NT2/D1 (cell line): Measurements from ENCODE around the gene MAFF.
A peak's percentile ranks its signal among the peaks of the same experiment; 100 is the strongest.

Experiments
- DNase-seq: peaks from one replicate; pipeline ENCODE4 v3.0.0-alpha.2; 2011; ENCODE audit warnings: low read depth, low spot score
- H3K27me3 ChIP-seq: 2 replicates; pipeline ENCODE4 v1.6.0; 2011; ENCODE audit warnings: mild to moderate bottlenecking; ENCODE audit not compliant: insufficient read length, insufficient read depth
- H3K36me3 ChIP-seq: 2 replicates; pipeline ENCODE4 v1.6.1; 2011; ENCODE audit warnings: mild to moderate bottlenecking, low read length, mixed read lengths; ENCODE audit not compliant: insufficient read depth, insufficient read length
- H3K4me1 ChIP-seq: 2 replicates; pipeline ENCODE4 v1.5.1; 2011; ENCODE audit not compliant: insufficient read depth, insufficient read length
- H3K4me3 ChIP-seq: 2 replicates; pipeline ENCODE4 v1.5.1; 2011; ENCODE audit warnings: low read depth; ENCODE audit not compliant: insufficient read length
- H3K9ac ChIP-seq: 2 replicates; pipeline ENCODE4 v1.6.0; 2011; ENCODE audit warnings: low read depth; ENCODE audit not compliant: insufficient read length
- H3K9me3 ChIP-seq: 2 replicates; pipeline ENCODE4 v1.5.1; 2011; ENCODE audit warnings: mild to moderate bottlenecking, low read length; ENCODE audit not compliant: insufficient read depth
- SUZ12 ChIP-seq: IDR thresholded peaks from 2 replicates; pipeline ENCODE4 v1.6.1; 2011; ENCODE audit not compliant: insufficient read length, insufficient read depth; ENCODE audit errors: extremely low read depth
- YY1 ChIP-seq: IDR thresholded peaks from 2 replicates; pipeline ENCODE4 v1.6.1; 2011; ENCODE audit not compliant: insufficient read length, insufficient read depth
- ZNF274 ChIP-seq: IDR thresholded peaks from 2 replicates; pipeline ENCODE4 v1.6.1; 2011; ENCODE audit warnings: mild to moderate bottlenecking, low read depth, low read length

The MAFF gene

DNA sequence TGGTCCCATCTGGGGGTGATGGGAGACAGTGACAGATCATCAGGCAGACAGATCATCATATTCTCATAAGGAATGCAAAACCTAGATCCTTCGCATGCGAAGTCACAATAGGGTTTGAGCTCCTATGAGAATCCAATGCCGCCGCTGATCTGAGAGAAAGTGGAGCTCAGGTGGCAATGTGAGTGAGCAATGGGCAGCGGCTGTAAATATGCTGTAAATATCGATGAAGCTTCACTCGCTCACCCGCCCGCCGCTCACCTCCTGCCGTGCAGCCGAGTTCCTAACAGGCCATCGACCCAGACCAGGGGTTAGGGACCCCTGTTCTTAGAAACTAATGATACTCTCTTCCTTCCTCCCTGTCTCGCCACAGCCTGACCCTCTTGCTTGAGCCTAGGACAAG, 10.7 kb upstream of the MAFF start:
- H3K27me3 ChIP-seq = no peaks in the 10 kb centered on the region
- no peak overlapping the region for H3K4me3 ChIP-seq
- H3K36me3 ChIP-seq = no peaks in the 10 kb centered on the region
- peaks cover 7% of the 10 kb centered on the region; the same call in 1 of the 2 replicates for H3K9me3 ChIP-seq
- peaks cover 2% of the 10 kb centered on the region for H3K4me1 ChIP-seq
- no peak for DNase-seq
- no peak overlapping the region for H3K9ac ChIP-seq
- TF ChIP-seq SUZ12 = no peak
- no peak for TF ChIP-seq YY1
- no peak for TF ChIP-seq ZNF274

DNA sequence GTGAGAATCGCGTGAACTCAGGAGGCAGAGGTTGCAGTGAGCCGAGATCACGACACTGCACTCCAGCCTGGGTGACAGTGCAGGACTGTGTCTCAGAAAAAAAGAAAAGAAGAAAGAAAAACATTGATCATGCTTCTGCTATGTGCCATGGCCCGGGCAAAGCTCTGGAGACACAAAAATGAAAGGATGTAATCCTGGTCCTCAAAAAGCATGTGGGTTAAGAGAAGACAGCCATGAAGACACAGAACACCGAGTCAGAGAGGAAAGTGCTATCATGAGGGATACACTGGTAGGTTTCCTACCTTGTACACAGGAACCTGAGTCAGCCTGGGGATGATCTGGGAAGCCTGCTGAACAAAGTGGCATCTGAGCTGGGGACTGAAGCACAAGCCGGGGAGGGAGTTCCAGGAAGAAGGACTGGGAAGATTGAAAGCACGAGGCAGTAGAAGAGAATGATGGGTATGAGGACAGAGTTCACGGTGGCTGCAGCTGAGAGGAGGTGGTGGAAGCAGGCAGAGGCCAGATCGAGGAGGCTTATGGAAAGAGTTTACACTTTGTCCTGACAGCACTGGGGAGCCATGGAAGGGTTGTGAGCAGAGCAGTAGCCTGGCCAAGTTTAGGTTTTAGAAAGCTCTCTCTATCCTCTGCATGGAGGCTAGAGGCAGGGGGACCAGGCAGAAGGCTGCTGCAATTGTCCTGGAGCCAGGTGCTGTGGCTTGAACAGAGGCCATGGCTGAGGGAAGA, 9.9 kb upstream of the MAFF start:
- DNase-seq = no peak
- H3K27me3 ChIP-seq = no peaks in the 10 kb centered on the region
- no peaks in the 10 kb centered on the region for H3K36me3 ChIP-seq
- TF ChIP-seq SUZ12 = no peak
- no peak for TF ChIP-seq ZNF274
- peaks cover 2% of the 10 kb centered on the region for H3K4me1 ChIP-seq
- no peak overlapping the region for H3K9ac ChIP-seq
- no peak overlapping the region for H3K4me3 ChIP-seq
- peaks cover 7% of the 10 kb centered on the region; the same call in 1 of the 2 replicates for H3K9me3 ChIP-seq

DNA sequence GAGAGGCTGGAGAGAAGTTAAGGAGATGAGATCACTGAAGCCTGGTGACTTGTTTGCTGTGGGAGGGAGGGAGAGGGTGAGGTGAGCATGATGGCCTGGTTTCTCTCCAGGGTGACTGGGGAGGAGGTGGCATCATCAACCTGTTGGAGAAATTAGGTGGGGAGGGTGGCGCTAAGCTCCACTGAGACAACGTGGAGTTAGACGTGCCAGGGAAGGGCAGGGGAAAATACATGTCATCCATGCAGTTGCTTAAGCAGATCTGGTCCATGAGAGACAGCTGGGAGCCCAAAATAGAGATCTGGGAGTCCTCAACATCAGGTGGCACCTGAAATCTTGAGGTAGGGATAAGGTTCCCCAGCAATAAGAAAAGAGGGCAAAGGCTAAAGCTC, 9.3 kb upstream of the MAFF start:
- Histone ChIP-seq H3K9ac (no peak overlapping the region), H3K36me3 (no peaks in the 10 kb centered on the region), H3K27me3 (no peaks in the 10 kb centered on the region), H3K4me3 (no peak overlapping the region), H3K9me3 (peaks cover 7% of the 10 kb centered on the region; the same call in 1 of the 2 replicates), H3K4me1 (peaks cover 2% of the 10 kb centered on the region)
- TF ChIP-seq SUZ12 (no peak), YY1 (no peak), ZNF274 (no peak)
- DNase-seq = no peak

GRCh38 chr22:38193580-38193979, 8.2 kb upstream of the MAFF start:
- Histone ChIP-seq H3K27me3 (no peaks in the 10 kb centered on the region), H3K36me3 (no peaks in the 10 kb centered on the region), H3K9me3 (peaks cover 7% of the 10 kb centered on the region; the same call in 1 of the 2 replicates), H3K9ac (no peak overlapping the region), H3K4me1 (peaks cover under 1% of the 10 kb centered on the region), H3K4me3 (no peak overlapping the region)
- TF ChIP-seq YY1 = no peak
- TF ChIP-seq SUZ12 = no peak
- no peak for TF ChIP-seq ZNF274
- no peak for DNase-seq

- no peaks in the 10 kb centered on the region for H3K27me3 ChIP-seq
- no peak for TF ChIP-seq ZNF274
- no peak for TF ChIP-seq SUZ12
- no peak for TF ChIP-seq YY1
- peaks cover 2% of the 10 kb centered on the region for H3K4me1 ChIP-seq
- no peak overlapping the region for H3K4me3 ChIP-seq
- peaks cover 5% of the 10 kb centered on the region; the same call in 1 of the 2 replicates for H3K9me3 ChIP-seq
- no peak overlapping the region for H3K9ac ChIP-seq
- no peak for DNase-seq
- no peaks in the 10 kb centered on the region for H3K36me3 ChIP-seq
Measured at GRCh38 chr22:38196791-38197419, 4.9 kb upstream of the MAFF start.

DNA sequence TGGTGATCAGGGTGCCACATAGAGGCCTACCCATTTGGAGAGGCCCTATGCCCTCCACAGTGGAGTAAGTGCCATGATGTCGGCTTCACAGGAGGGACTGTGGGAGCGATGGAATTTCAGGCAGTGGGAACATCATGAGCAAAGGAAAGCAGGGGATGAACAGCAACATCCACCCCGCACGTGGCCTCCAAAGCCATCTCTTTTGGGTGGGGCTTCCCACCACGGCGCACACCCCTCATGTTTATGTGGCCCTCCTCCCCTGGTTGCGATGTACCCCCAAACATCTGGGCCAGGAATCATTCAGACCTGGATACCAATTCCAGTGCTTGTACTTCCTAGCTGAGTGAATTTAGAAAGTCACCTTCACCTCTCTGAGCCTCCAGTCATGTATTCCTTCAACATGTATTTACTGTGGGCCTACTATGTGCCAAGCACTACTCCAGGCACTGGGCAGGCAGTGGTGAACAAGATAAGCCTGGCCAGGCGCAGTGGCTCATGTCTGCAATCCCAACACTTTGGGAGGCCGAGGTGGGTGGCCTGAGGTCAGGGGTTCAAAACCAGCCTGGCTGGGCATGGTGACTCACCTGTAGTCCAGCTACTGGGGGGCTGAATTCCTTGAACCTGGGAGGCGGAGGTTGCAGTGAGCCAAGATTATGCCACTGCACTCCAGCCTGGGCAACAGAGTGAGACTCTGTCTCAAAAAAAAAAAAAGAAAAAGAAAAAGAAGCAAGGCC, 1.8 kb upstream of the MAFF start:
- no peak overlapping the region for H3K9ac ChIP-seq
- no peaks in the 10 kb centered on the region for H3K9me3 ChIP-seq
- H3K4me3 ChIP-seq = no peak overlapping the region
- H3K27me3 ChIP-seq = peaks cover 5% of the 10 kb centered on the region
- DNase-seq = no peak
- TF ChIP-seq YY1 = no peak
- TF ChIP-seq ZNF274 = no peak
- TF ChIP-seq SUZ12 = no peak
- H3K36me3 ChIP-seq = no peaks in the 10 kb centered on the region
- H3K4me1 ChIP-seq = peaks cover 18% of the 10 kb centered on the region

DNA sequence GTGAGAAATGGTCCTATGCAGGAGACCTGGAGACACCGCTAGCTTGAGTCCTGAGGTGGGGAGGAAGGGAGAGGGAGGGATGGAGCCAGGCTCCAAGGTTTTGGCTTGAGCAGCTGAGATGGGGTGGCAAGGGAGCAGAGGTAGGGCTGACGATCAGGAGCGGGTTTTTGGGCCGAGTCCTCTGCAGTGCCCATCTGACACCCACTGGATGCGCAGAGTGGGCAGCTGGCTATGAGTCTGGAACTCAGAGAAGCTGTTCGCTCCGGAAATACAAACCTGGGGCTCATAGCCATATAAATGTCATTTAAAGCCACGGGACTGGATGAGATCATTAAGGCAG, 453 bp upstream of the MAFF start:
- peak overlapping the region; percentile 25 for H3K4me3 ChIP-seq
- DNase-seq = no peak
- peak overlapping the region; percentile 47 for H3K9ac ChIP-seq
- H3K36me3 ChIP-seq = no peaks in the 10 kb centered on the region
- H3K27me3 ChIP-seq = peaks cover 5% of the 10 kb centered on the region
- no peaks in the 10 kb centered on the region for H3K9me3 ChIP-seq
- peaks cover 28% of the 10 kb centered on the region for H3K4me1 ChIP-seq
- TF ChIP-seq ZNF274 = no peak
- no peak for TF ChIP-seq SUZ12
- no peak for TF ChIP-seq YY1
